Neural progenitor cell (in vitro differentiated cells): ENCODE data around the gene CDK5RAP2.

ENCODE experiments used
- CTCF ChIP-seq: fragments of 200-600 bp; sonication (generic); IDR thresholded peaks from 2 replicates; pipeline ENCODE4 v1.5.1; 2017; ENCODE audit warnings: antibody characterized with exemption, mild to moderate bottlenecking
- EZH2phosphoT487 ChIP-seq: fragments of 200-600 bp; sonication (generic); IDR thresholded peaks from 2 replicates; pipeline ENCODE4 v1.6.1; 2017; ENCODE audit warnings: antibody characterized with exemption

GRCh38 chr9:120486347-120486746, 93.6 kb downstream of the CDK5RAP2 start:
- TF ChIP-seq CTCF (no peak), EZH2phosphoT487 (no peak)
